H1 (cell line): ENCODE results near the gene LY6G6F. TPM values are rescaled to one million over a fixed set of nuclear protein-coding genes. Genes with fewer than 3 reads are reported as not detected.

ENCODE experiments used
- CTCF ChIA-PET: fragments of 300-600 bp; sonication (Branson Sonifier 250); formaldehyde crosslinking; loops from one replicate; lab custom pipeline; 2021; ENCODE audit not compliant: partially characterized antibody; lab: Charles Lee
- POLR2A ChIA-PET: fragments of 300-600 bp; sonication (Branson Sonifier 250); formaldehyde crosslinking; loops from one replicate; lab custom pipeline; 2021; ENCODE audit warnings: inconsistent platforms; ENCODE audit not compliant: partially characterized antibody; lab: Charles Lee
- DNase-seq, 2 experiments: peaks; one replicate each; pipeline versions ENCODE4 v3.0.0 to v3.0.0-alpha.2; 2010 to 2022; ENCODE audit warnings: low spot score in 2 of 2, low read depth in 1 of 2, mixed read lengths in 1 of 2
- FAIRE-seq: peaks from 2 replicates; lab custom pipeline; 2011; peaks lifted over from hg19 to GRCh38; lab: Jason Lieb, UNC
- H2AFZ ChIP-seq: 2 replicates; pipeline ENCODE4 v1.8.1; 2012; ENCODE audit warnings: low read length, inconsistent platforms
- H2AK5ac ChIP-seq: 2 replicates; pipeline ENCODE4 v1.6.1; 2013; ENCODE audit warnings: low read depth, low read length
- H2BK120ac ChIP-seq: replicated peaks from 2 replicates; pipeline ENCODE3; 2013; ENCODE audit warnings: low read depth, low read length, inconsistent platforms
- H2BK12ac ChIP-seq: 2 replicates; pipeline ENCODE4 v1.6.1; 2013; ENCODE audit warnings: low read depth, low read length
- H2BK15ac ChIP-seq: 2 replicates; pipeline ENCODE4 v1.6.1; 2013; ENCODE audit warnings: low read length
- H2BK20ac ChIP-seq: 2 replicates; pipeline ENCODE4 v1.6.1; 2013; ENCODE audit warnings: low read length
- H2BK5ac ChIP-seq: 2 replicates; pipeline ENCODE4 v1.6.1; 2013; ENCODE audit warnings: low read depth, low read length
- H3K14ac ChIP-seq: 2 replicates; pipeline ENCODE4 v1.6.1; 2013; ENCODE audit warnings: inconsistent platforms; ENCODE audit not compliant: insufficient read length
- H3K18ac ChIP-seq: 2 replicates; pipeline ENCODE4 v1.6.1; 2013; ENCODE audit warnings: low read length; ENCODE audit errors: extremely low read depth
- H3K23ac ChIP-seq: 2 replicates; pipeline ENCODE4 v1.6.1; 2013; ENCODE audit warnings: inconsistent platforms; ENCODE audit not compliant: insufficient read length
- H3K23me2 ChIP-seq: 2 replicates; pipeline ENCODE4 v1.6.1; 2013; ENCODE audit warnings: low read depth, low read length
- H3K27ac ChIP-seq: 2 replicates; pipeline ENCODE4 v1.6.1; 2011; ENCODE audit warnings: low read depth, low read length, inconsistent platforms
- H3K27me3 ChIP-seq, 4 experiments: replicated peaks in 1 of 4; 1 replicate in 1 of 4; 2 replicates in 3 of 4; pipeline versions ENCODE4 v1.6.1 to v1.8.1; 2011 to 2013; ENCODE audit warnings: low read length in 3 of 4, mild to moderate bottlenecking in 3 of 4, inconsistent platforms in 2 of 4, mixed read lengths in 2 of 4, moderate library complexity in 1 of 4; ENCODE audit not compliant: control insufficient read depth in 3 of 4, insufficient read depth in 3 of 4; ENCODE audit errors: extremely low read depth in 1 of 4
- H3K36me3 ChIP-seq, 4 experiments: 2 replicates each; pipeline versions ENCODE4 v1.6.1 to v1.8.1; 2011 to 2013; ENCODE audit warnings: mild to moderate bottlenecking in 4 of 4, low read length in 3 of 4, moderate library complexity in 2 of 4, control low read depth in 1 of 4, inconsistent platforms in 1 of 4; ENCODE audit not compliant: insufficient read depth in 4 of 4, control insufficient read depth in 2 of 4
- H3K4ac ChIP-seq: replicated peaks from 2 replicates; pipeline ENCODE3; 2013; ENCODE audit warnings: low read length, low read depth, mixed read lengths, inconsistent platforms; ENCODE audit not compliant: insufficient read length
- H3K4me1 ChIP-seq, 4 experiments: replicated peaks in 1 of 4; 1 replicate in 1 of 4; 2 replicates in 3 of 4; pipeline versions ENCODE4 v1.6.1 to v1.8.1; 2011 to 2013; ENCODE audit warnings: low read length in 3 of 4, inconsistent platforms in 2 of 4, mixed read lengths in 1 of 4; ENCODE audit not compliant: insufficient read depth in 4 of 4, control insufficient read depth in 3 of 4
- H3K4me2 ChIP-seq, 2 experiments: 2 replicates each; pipeline versions ENCODE4 v1.6.1 to v1.8.1; 2011 to 2013; ENCODE audit warnings: low read depth in 2 of 2, low read length in 2 of 2, control low read depth in 1 of 2, inconsistent platforms in 1 of 2, mild to moderate bottlenecking in 1 of 2; ENCODE audit not compliant: insufficient read depth in 1 of 2
- H3K4me3 ChIP-seq, 4 experiments: fragments of 200-600, 300-600 bp in 1 of 4; sonication (generic), shearing (Covaris generic), sonication (Bioruptor Twin) in 1 of 4; 2 replicates each; pipeline versions ENCODE4 v1.5.1 to v1.8.1; 2011 to 2016; ENCODE audit warnings: low read length in 4 of 4, low read depth in 3 of 4, control low read depth in 2 of 4, inconsistent platforms in 2 of 4, mild to moderate bottlenecking in 2 of 4, mixed read lengths in 1 of 4, moderate library complexity in 1 of 4; ENCODE audit not compliant: insufficient read depth in 2 of 4; ENCODE audit errors: extremely low read depth in 1 of 4
- H3K56ac ChIP-seq: replicated peaks from 2 replicates; pipeline ENCODE3; 2013; ENCODE audit warnings: low read depth, mild to moderate bottlenecking, mixed read lengths, low read length, inconsistent platforms; ENCODE audit not compliant: insufficient read length
- H3K79me1 ChIP-seq: 2 replicates; pipeline ENCODE4 v1.6.1; 2013; ENCODE audit warnings: low read depth, low read length, control low read depth
- H3K79me2 ChIP-seq, 2 experiments: 2 replicates each; pipeline versions ENCODE4 v1.6.1 to v1.8.1; 2012 to 2013; ENCODE audit warnings: low read length in 2 of 2, mild to moderate bottlenecking in 2 of 2, inconsistent platforms in 1 of 2; ENCODE audit not compliant: insufficient read depth in 2 of 2, control insufficient read depth in 1 of 2
- H3K9ac ChIP-seq, 4 experiments: replicated peaks in 1 of 4; 1 replicate in 1 of 4; 2 replicates in 3 of 4; pipeline versions ENCODE4 v1.6.1 to v1.8.1; 2011 to 2013; ENCODE audit warnings: low read depth in 3 of 4, low read length in 3 of 4, control low read depth in 2 of 4, mild to moderate bottlenecking in 2 of 4, moderate library complexity in 2 of 4, inconsistent platforms in 1 of 4; ENCODE audit errors: extremely low read depth in 1 of 4
- H3K9me3 ChIP-seq, 2 experiments: 2 replicates each; pipeline versions ENCODE4 v1.6.1 to v1.8.1; 2012 to 2013; ENCODE audit warnings: mild to moderate bottlenecking in 2 of 2, moderate library complexity in 2 of 2, control low read depth in 1 of 2, inconsistent platforms in 1 of 2, low read depth in 1 of 2, low read length in 1 of 2, mixed read lengths in 1 of 2; ENCODE audit not compliant: insufficient read depth in 2 of 2
- H4K20me1 ChIP-seq, 2 experiments: replicated peaks in 1 of 2; 2 replicates each; pipeline versions ENCODE3 to v1.8.1; 2011 to 2013; ENCODE audit warnings: inconsistent platforms in 2 of 2, low read length in 2 of 2, mild to moderate bottlenecking in 1 of 2; ENCODE audit not compliant: insufficient read depth in 2 of 2, control insufficient read depth in 1 of 2
- H4K5ac ChIP-seq: 2 replicates; pipeline ENCODE4 v1.6.1; 2013; ENCODE audit warnings: low read length, low read depth, mixed read lengths, inconsistent platforms; ENCODE audit not compliant: insufficient read length
- H4K8ac ChIP-seq: 2 replicates; pipeline ENCODE4 v1.8.0; 2013; ENCODE audit warnings: mild to moderate bottlenecking, moderate library complexity, low read length, inconsistent platforms; ENCODE audit not compliant: insufficient read depth; ENCODE audit errors: extremely low read depth
- H4K91ac ChIP-seq: replicated peaks from 2 replicates; pipeline ENCODE3; 2013; ENCODE audit warnings: low read length, mixed read lengths, inconsistent platforms; ENCODE audit not compliant: insufficient read length
- BACH1 ChIP-seq: IDR thresholded peaks from 2 replicates; pipeline ENCODE4 v1.6.1; 2012; ENCODE audit warnings: low read length, improper control_type of control experiment
- FOSL1 ChIP-seq: IDR thresholded peaks from 2 replicates; pipeline ENCODE4 v1.6.1; 2011; ENCODE audit warnings: mild to moderate bottlenecking, low read depth, low read length, moderate library complexity; ENCODE audit not compliant: insufficient read depth
- HDAC6 ChIP-seq: IDR thresholded peaks from one replicate; pipeline ENCODE4 v1.7.1; 2012; ENCODE audit warnings: low read depth, mild to moderate bottlenecking, inconsistent platforms, low read length, moderate library complexity
- KDM4A ChIP-seq: IDR thresholded peaks from one replicate; pipeline ENCODE4 v1.7.1; 2012; ENCODE audit warnings: low read depth, mild to moderate bottlenecking, moderate library complexity, low read length, inconsistent platforms; ENCODE audit not compliant: severe bottlenecking
- SAP30 ChIP-seq: fragments of 300-600 bp; sonication (generic); IDR thresholded peaks from 2 replicates; pipeline ENCODE4 v1.7.1; 2012; ENCODE audit warnings: low read length, moderate library complexity, mild to moderate bottlenecking, inconsistent platforms; ENCODE audit not compliant: insufficient read depth, insufficient replicate concordance
- WGBS, 2 experiments: shearing (Covaris generic) in 1 of 2; methylation state at CpG; one replicate each; pipeline versions ENCODE4 v1.1.6 to v1.1.7; 2013 to 2015; ENCODE audit warnings: low lambda C conversion rate in 2 of 2, mixed read lengths in 2 of 2, inconsistent platforms in 1 of 2, low coverage in 1 of 2, missing lambda C conversion rate in 1 of 2; ENCODE audit not compliant: insufficient replicate concordance in 2 of 2, insufficient coverage in 1 of 2, insufficient read length in 1 of 2; ENCODE audit errors: extremely low coverage in 1 of 2, missing lambda C conversion rate in 1 of 2; 5-methylcytosine and 5-hydroxymethylcytosine counted together
- polyA plus RNA-seq, 7 experiments: library from polyadenylated mRNA; depleted of rRNA in 3 of 7; stranded (reverse) in 5 of 7; unstranded in 2 of 7; fragments of >200 nt in 5 of 7; fragments of 200-250 nt in 2 of 7; gene quantifications; 1 replicate in 5 of 7; 2 replicates in 1 of 7; 4 replicates in 1 of 7; pipeline versions ENCODE4 v1.2.1 to v1.2.3, GENCODE V29; 2011 to 2013; ENCODE audit warnings: missing spikeins in 2 of 7, mixed read lengths in 2 of 7
- total RNA-seq: library from RNA; stranded (reverse); fragmentation: NEBNext Ultra II Directional; extraction: Animal tissue kit (Norgen Biotek cat#: 25700); gene quantifications from 2 replicates; pipeline ENCODE4 v1.2.1, GENCODE V29; 2021
- TF ChIP-seq, protein P1 (sequence below): IDR thresholded peaks from 2 replicates; pipeline ENCODE4 v1.6.1; 2012; ENCODE audit warnings: low read length, inconsistent platforms
- TF ChIP-seq, protein P2 (sequence below): IDR thresholded peaks from 2 replicates; pipeline ENCODE4 v1.6.1; 2011; ENCODE audit warnings: low read depth, mild to moderate bottlenecking, low read length; ENCODE audit not compliant: insufficient read depth

LY6G6F gene
- total and polyA plus RNA-seq, 2 of the 8 experiments (the other 6 are each of a cell fraction or from before 2014, with no cell fraction given), result not detected

DNA sequence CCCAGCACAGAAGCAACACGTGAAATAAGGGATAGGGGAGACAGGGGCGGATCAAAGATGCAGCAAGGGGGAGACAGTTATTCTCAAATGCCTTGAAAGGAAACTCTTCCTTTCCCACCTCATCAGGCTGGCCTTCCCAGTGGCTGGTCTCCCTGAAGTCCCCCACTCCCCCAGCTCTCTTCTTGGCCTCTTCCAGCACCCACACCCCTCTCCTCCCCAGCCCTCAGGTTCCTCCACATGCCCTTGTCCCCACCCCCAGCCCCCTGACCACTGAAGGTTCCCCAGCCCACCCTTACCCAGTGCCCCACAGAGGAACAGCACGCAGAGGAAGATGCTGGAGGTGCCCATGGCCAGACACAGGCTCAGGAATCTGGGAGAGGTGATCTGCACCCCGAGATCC is 6.8 kb downstream of the LY6G6F start:
- Histone ChIP-seq H3K27ac (0 out of 2 replicates have a peak overlapping the region, but pooled peaks have one; percentile 0), H2AFZ (peak overlapping the region; percentile 67; the same call in 1 of the 2 replicates)
- no peak for TF ChIP-seq FOSL1
- TF ChIP-seq HDAC6, result no peak
- TF ChIP-seq, protein P1, sequence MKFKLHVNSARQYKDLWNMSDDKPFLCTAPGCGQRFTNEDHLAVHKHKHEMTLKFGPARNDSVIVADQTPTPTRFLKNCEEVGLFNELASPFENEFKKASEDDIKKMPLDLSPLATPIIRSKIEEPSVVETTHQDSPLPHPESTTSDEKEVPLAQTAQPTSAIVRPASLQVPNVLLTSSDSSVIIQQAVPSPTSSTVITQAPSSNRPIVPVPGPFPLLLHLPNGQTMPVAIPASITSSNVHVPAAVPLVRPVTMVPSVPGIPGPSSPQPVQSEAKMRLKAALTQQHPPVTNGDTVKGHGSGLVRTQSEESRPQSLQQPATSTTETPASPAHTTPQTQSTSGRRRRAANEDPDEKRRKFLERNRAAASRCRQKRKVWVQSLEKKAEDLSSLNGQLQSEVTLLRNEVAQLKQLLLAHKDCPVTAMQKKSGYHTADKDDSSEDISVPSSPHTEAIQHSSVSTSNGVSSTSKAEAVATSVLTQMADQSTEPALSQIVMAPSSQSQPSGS, result no peak
- no peak for TF ChIP-seq KDM4A
- TF ChIP-seq BACH1, result no peak
- TF ChIP-seq SAP30, result no peak
- TF ChIP-seq, protein P2, sequence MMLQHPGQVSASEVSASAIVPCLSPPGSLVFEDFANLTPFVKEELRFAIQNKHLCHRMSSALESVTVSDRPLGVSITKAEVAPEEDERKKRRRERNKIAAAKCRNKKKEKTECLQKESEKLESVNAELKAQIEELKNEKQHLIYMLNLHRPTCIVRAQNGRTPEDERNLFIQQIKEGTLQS, result no peak

More for the DNA sequence above, 6.8 kb downstream of the LY6G6F start:
- H2BK20ac ChIP-seq, result no peak overlapping the region
- H3K36me3 ChIP-seq, result no peaks in the 10 kb centered on the region
- H3K23ac ChIP-seq, result no peak overlapping the region
- no peak overlapping the region for H2BK120ac ChIP-seq
- peak overlapping the region; percentile 62; the same call in 1 of the 2 replicates for H3K18ac ChIP-seq
- no peak overlapping the region for H2BK15ac ChIP-seq
- no peaks in the 10 kb centered on the region for H4K20me1 ChIP-seq
- no peak overlapping the region for H4K91ac ChIP-seq
- peaks cover 3% of the 10 kb centered on the region; the same call in 1 of the 2 replicates for H3K23me2 ChIP-seq
- DNase-seq (no peak), FAIRE-seq (no peak)
- H3K4me2 ChIP-seq, result peak overlapping the region in 1 of 2 experiments; percentile 52; a peak in 2 of 4 replicates
- H3K56ac ChIP-seq, result no peak overlapping the region
- H3K4me1 ChIP-seq, result peaks cover 11 to 24% (median 22%) of the 10 kb centered on the region in 4 experiments
- no peak overlapping the region for H3K14ac ChIP-seq
- peak overlapping the region in 1 of 4 experiments; percentile 15; a peak in 1 of 8 replicates for H3K4me3 ChIP-seq
- H3K79me2 ChIP-seq, result no peaks in the 10 kb centered on the region
- no peaks in the 10 kb centered on the region for H3K9me3 ChIP-seq
- H2AK5ac ChIP-seq, result no peak overlapping the region
- WGBS, 2 experiments, result 81% methylated on average over 3 of the region's 4 CpGs; no CpG with 5 or more reads in 1 of the 2 experiments
- H3K79me1 ChIP-seq, result no peaks in the 10 kb centered on the region
- CTCF ChIA-PET, result interaction anchor here (1.0 to 5.7 kb wide), 9 partner anchors 11 to 94 kb away, joined by 3 to 39 read pairs (median 6); partner anchors contain the start of genes DDAH2 and MPIG6B
- no peak overlapping the region for H3K9ac ChIP-seq
- H3K4ac ChIP-seq, result no peak overlapping the region
- H4K8ac ChIP-seq, result no peak overlapping the region
- H3K27me3 ChIP-seq, result no peaks in the 10 kb centered on the region; a peak in 1 of 7 replicates
- H2BK5ac ChIP-seq, result peak overlapping the region; percentile 55
- H2BK12ac ChIP-seq, result peak overlapping the region; percentile 86; the same call in 1 of the 2 replicates
- no peak overlapping the region for H4K5ac ChIP-seq
- POLR2A ChIA-PET, result interaction anchor here (0.5 to 4.7 kb wide), 14 partner anchors 10 to 114 kb away, joined by 3 to 36 read pairs (median 6); partner anchors contain the start of genes ABHD16A, CSNK2B, DDAH2 and GPANK1
